ENCODE data around the gene HSD17B2. TPM values are rescaled to one million over a fixed set of nuclear protein-coding genes. Genes with fewer than 3 reads are reported as not detected.
A peak's percentile ranks its signal among the peaks of the same experiment; 100 is the strongest.

HSD17B2 gene
- total RNA-seq, 4 donors from 2014 or later: 2.7 to 10.6 (median 4.0) TPM

DNA sequence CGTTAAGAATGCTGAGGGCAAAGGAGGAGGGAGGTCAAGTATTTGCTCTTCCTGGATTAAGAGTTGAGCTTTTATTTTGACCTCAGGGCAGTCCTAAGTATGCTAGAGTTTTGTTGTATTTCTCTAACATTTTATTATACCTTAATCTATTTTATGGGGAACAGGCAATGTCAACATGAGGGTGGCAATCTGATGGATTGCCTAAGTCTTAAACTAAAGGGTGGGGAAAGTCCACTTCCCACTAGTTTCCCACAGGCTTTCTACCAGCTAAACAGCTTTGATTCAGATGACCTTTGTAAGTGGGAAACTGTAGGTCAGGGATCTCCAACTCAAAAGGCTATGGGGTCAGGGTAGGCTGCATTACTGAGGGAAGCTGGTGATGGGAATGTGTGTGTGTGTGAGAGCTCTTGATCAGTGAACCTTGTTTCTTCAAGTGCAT, 24.9 kb downstream of the HSD17B2 start:
- H3K36me3 ChIP-seq: no peaks in the 10 kb centered on the region
- no peak for DNase-seq (ENCODE audit: low spot score in 2 of 2)
- no peaks in the 10 kb centered on the region for H3K27me3 ChIP-seq
- no peak overlapping the region for H3K27ac ChIP-seq
- peaks cover 34% of the 10 kb centered on the region for H3K4me1 ChIP-seq
- 67% methylated on average over 1 of the region's 1 CpG for WGBS
- no peaks in the 10 kb centered on the region for H3K9me3 ChIP-seq
- H3K4me3 ChIP-seq: no peak overlapping the region
- TF ChIP-seq EP300 (IDR thresholded peaks at IDR 0.05) (no peak), POLR2AphosphoS5 (IDR thresholded peaks at IDR 0.05) (no peak), POLR2A (IDR thresholded peaks at IDR 0.05) (no peak)
- TF ChIP-seq, protein P1, sequence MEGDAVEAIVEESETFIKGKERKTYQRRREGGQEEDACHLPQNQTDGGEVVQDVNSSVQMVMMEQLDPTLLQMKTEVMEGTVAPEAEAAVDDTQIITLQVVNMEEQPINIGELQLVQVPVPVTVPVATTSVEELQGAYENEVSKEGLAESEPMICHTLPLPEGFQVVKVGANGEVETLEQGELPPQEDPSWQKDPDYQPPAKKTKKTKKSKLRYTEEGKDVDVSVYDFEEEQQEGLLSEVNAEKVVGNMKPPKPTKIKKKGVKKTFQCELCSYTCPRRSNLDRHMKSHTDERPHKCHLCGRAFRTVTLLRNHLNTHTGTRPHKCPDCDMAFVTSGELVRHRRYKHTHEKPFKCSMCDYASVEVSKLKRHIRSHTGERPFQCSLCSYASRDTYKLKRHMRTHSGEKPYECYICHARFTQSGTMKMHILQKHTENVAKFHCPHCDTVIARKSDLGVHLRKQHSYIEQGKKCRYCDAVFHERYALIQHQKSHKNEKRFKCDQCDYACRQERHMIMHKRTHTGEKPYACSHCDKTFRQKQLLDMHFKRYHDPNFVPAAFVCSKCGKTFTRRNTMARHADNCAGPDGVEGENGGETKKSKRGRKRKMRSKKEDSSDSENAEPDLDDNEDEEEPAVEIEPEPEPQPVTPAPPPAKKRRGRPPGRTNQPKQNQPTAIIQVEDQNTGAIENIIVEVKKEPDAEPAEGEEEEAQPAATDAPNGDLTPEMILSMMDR (IDR thresholded peaks at IDR 0.05): no peak

DNA sequence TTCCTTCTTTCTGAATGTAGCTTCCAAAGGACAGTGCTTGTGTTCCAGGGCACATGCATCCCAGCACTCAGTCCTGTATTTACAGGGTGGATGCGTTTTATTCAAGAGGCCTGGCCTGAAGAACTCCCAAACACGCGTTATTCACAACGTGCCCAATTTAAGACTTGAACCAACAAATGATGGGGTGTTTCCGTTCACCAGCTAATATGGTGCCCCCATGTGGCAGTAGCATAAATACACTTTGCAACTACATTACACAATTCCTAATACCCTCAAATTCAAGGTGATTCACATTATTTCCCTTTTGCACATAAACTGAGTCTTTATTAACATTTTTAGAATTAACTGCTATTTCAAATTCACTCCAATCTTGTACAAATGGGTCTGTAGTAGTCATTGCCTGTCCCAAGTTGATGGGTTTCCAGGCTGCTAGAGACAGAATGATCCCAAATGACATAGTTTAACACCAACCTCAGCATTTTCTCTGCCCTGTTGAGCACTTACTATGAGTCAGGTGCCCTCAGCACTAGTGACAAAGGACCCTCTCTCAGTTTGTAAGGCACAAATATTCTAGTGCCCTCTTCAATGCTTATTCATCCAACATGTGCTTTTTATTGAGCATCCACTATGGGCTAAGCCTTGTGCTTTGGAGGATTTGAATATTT, 26.9 kb downstream of the HSD17B2 start:
- peak in 1 of 2 donors; percentile 23 for DNase-seq (ENCODE audit: low spot score in 2 of 2)

DNA sequence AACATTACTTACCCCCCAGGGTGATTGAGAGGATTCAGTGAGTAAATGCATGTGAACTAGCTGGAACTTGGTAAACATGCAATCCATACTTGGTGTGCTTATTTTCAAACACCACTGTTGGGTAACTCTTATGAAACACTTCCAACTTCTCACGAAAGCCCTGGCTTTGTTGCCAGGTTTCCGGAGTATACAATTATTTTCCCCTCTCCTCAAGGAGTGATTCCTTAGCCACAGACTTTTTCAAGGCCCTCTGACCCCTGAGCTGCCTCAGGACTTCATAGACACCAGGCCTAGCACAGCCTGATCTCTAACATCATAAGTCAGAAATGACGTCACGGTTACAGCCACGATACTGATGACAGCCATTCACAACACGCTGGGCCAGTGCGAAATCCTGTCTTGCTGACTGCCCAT, 27.6 kb downstream of the HSD17B2 start:
- DNase-seq (ENCODE audit: low spot score in 2 of 2): no peak
- Histone ChIP-seq H3K27ac (peak overlapping the region; percentile 52), H3K27me3 (no peaks in the 10 kb centered on the region), H3K4me3 (no peak overlapping the region), H3K4me1 (peaks cover 14% of the 10 kb centered on the region), H3K9me3 (no peaks in the 10 kb centered on the region), H3K36me3 (no peaks in the 10 kb centered on the region)
- TF ChIP-seq, protein P1 (IDR thresholded peaks at IDR 0.05): no peak
- TF ChIP-seq POLR2A (IDR thresholded peaks at IDR 0.05) (no peak), EP300 (IDR thresholded peaks at IDR 0.05) (no peak), POLR2AphosphoS5 (IDR thresholded peaks at IDR 0.05) (no peak)
- 67% methylated on average over 7 of the region's 7 CpGs for WGBS

More for the DNA sequence above, 26.9 kb downstream of the HSD17B2 start:
- no peaks in the 10 kb centered on the region for H3K27me3 ChIP-seq
- no peak for TF ChIP-seq POLR2A (IDR thresholded peaks at IDR 0.05)
- TF ChIP-seq, protein P1 (IDR thresholded peaks at IDR 0.05): no peak
- no peak for TF ChIP-seq EP300 (IDR thresholded peaks at IDR 0.05)
- WGBS: 42% methylated on average over 5 of the region's 5 CpGs
- no peaks in the 10 kb centered on the region for H3K9me3 ChIP-seq
- no peaks in the 10 kb centered on the region for H3K36me3 ChIP-seq
- no peak overlapping the region for H3K4me3 ChIP-seq
- H3K4me1 ChIP-seq: peaks cover 15% of the 10 kb centered on the region
- peak overlapping the region; percentile 52 for H3K27ac ChIP-seq

DNA sequence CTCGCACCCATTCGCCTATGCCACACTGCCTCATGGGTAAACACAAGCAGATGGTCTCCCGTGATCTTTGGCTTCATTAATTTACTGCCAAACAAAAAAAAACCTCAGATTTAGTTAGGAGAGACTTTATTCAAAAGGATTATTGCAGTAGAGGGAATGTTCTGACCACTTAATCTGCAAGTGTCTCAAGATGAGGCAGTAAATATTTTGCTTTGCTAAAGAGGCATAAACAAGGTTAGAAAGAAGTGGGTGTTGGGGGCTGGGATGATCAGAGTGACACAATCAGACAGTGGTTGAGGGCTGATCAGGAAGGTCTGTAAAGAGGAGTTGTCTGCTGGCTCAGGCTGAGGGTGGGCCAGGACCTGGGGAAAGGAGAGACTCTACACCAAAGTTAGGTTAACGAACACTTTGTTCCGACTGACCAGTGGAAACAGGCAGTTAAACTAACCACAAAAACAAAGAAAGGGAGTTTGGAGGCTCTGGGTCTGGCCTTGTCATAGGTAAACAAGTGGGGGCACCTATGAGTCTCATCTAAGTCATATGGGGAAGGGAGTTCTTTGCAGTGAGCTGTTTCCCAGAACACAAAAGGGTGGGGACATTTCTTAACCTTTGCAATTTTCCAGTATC, 28.5 kb downstream of the HSD17B2 start:
- no peak for DNase-seq (ENCODE audit: low spot score in 2 of 2)
- 60% methylated on average over 5 of the region's 5 CpGs for WGBS
- Histone ChIP-seq H3K27ac (no peak overlapping the region), H3K4me1 (peaks cover 14% of the 10 kb centered on the region), H3K4me3 (no peak overlapping the region), H3K36me3 (no peaks in the 10 kb centered on the region), H3K9me3 (no peaks in the 10 kb centered on the region), H3K27me3 (no peaks in the 10 kb centered on the region)
- TF ChIP-seq EP300 (IDR thresholded peaks at IDR 0.05) (no peak), POLR2AphosphoS5 (IDR thresholded peaks at IDR 0.05) (no peak), POLR2A (IDR thresholded peaks at IDR 0.05) (no peak)
- TF ChIP-seq, protein P1 (IDR thresholded peaks at IDR 0.05): no peak

DNA sequence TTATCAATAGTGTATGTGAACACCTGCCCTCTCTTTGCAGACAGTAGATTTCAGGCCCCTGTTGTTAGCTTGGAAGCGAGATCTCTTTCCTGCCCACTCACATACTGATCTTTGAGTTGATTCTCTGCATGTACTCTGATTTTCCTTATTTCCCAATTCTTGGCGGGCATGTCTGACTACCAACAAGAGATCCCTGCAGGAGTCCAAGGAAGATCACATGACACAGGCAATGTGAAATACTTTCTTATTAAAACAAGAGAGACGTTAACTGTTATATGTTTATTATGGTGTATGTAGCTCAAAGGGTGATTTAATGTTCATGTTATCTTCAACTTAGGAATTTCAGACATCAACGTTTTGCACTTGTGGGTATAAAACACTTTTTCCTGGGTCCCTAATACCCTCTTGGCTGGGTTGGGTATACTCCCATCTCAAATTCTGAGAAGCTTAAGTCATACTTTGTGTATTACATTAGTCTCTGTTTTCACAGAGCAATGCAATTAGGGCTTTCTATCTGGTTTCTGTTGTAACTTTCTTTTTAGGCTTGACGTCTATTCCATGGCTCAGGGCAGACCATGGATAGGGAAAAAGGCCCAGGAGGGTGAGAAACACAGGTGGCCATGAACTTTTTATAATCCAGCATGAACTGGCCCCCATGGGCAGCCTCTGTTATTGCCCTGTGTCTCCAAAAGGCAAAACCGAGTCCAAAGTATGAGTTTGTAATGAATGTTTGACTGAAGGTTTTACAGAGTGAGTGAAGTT, 32.2 kb downstream of the HSD17B2 start:
- Histone ChIP-seq H3K27ac (no peak overlapping the region), H3K36me3 (no peaks in the 10 kb centered on the region), H3K4me3 (no peak overlapping the region), H3K27me3 (no peaks in the 10 kb centered on the region), H3K9me3 (no peaks in the 10 kb centered on the region), H3K4me1 (peaks cover 24% of the 10 kb centered on the region)
- 73% methylated on average over 6 of the region's 6 CpGs for WGBS
- TF ChIP-seq POLR2AphosphoS5 (IDR thresholded peaks at IDR 0.05) (no peak), POLR2A (IDR thresholded peaks at IDR 0.05) (no peak), EP300 (IDR thresholded peaks at IDR 0.05) (no peak)
- TF ChIP-seq, protein P1 (IDR thresholded peaks at IDR 0.05): no peak
- DNase-seq (ENCODE audit: low spot score in 2 of 2): no peak

Data from suprapubic skin (tissue), 4 donors.